H1 (cell line): Measurements from ENCODE around the gene TMEM196. TPM values are rescaled to one million over a fixed set of nuclear protein-coding genes. Genes with fewer than 3 reads are reported as not detected.

Source experiments
- CTCF ChIA-PET: fragments of 300-600 bp; sonication (Branson Sonifier 250); formaldehyde crosslinking; loops from one replicate; lab custom pipeline; 2021; ENCODE audit not compliant: partially characterized antibody; lab: Charles Lee
- POLR2A ChIA-PET: fragments of 300-600 bp; sonication (Branson Sonifier 250); formaldehyde crosslinking; loops from one replicate; lab custom pipeline; 2021; ENCODE audit warnings: inconsistent platforms; ENCODE audit not compliant: partially characterized antibody; lab: Charles Lee
- DNase-seq, 2 experiments: peaks; one replicate each; pipeline versions ENCODE4 v3.0.0 to v3.0.0-alpha.2; 2010 to 2022; ENCODE audit warnings: low spot score in 2 of 2, low read depth in 1 of 2, mixed read lengths in 1 of 2
- FAIRE-seq: peaks from 2 replicates; lab custom pipeline; 2011; peaks lifted over from hg19 to GRCh38; lab: Jason Lieb, UNC
- H2AFZ ChIP-seq: 2 replicates; pipeline ENCODE4 v1.8.1; 2012; ENCODE audit warnings: low read length, inconsistent platforms
- H2AK5ac ChIP-seq: 2 replicates; pipeline ENCODE4 v1.6.1; 2013; ENCODE audit warnings: low read depth, low read length
- H2BK120ac ChIP-seq: replicated peaks from 2 replicates; pipeline ENCODE3; 2013; ENCODE audit warnings: low read depth, low read length, inconsistent platforms
- H2BK12ac ChIP-seq: 2 replicates; pipeline ENCODE4 v1.6.1; 2013; ENCODE audit warnings: low read depth, low read length
- H2BK15ac ChIP-seq: 2 replicates; pipeline ENCODE4 v1.6.1; 2013; ENCODE audit warnings: low read length
- H2BK20ac ChIP-seq: 2 replicates; pipeline ENCODE4 v1.6.1; 2013; ENCODE audit warnings: low read length
- H2BK5ac ChIP-seq: 2 replicates; pipeline ENCODE4 v1.6.1; 2013; ENCODE audit warnings: low read depth, low read length
- H3K14ac ChIP-seq: 2 replicates; pipeline ENCODE4 v1.6.1; 2013; ENCODE audit warnings: inconsistent platforms; ENCODE audit not compliant: insufficient read length
- H3K18ac ChIP-seq: 2 replicates; pipeline ENCODE4 v1.6.1; 2013; ENCODE audit warnings: low read length; ENCODE audit errors: extremely low read depth
- H3K23ac ChIP-seq: 2 replicates; pipeline ENCODE4 v1.6.1; 2013; ENCODE audit warnings: inconsistent platforms; ENCODE audit not compliant: insufficient read length
- H3K23me2 ChIP-seq: 2 replicates; pipeline ENCODE4 v1.6.1; 2013; ENCODE audit warnings: low read depth, low read length
- H3K27ac ChIP-seq: 2 replicates; pipeline ENCODE4 v1.6.1; 2011; ENCODE audit warnings: low read depth, low read length, inconsistent platforms
- H3K27me3 ChIP-seq, 4 experiments: replicated peaks in 1 of 4; 1 replicate in 1 of 4; 2 replicates in 3 of 4; pipeline versions ENCODE4 v1.6.1 to v1.8.1; 2011 to 2013; ENCODE audit warnings: low read length in 3 of 4, mild to moderate bottlenecking in 3 of 4, inconsistent platforms in 2 of 4, mixed read lengths in 2 of 4, moderate library complexity in 1 of 4; ENCODE audit not compliant: control insufficient read depth in 3 of 4, insufficient read depth in 3 of 4; ENCODE audit errors: extremely low read depth in 1 of 4
- H3K36me3 ChIP-seq, 4 experiments: 2 replicates each; pipeline versions ENCODE4 v1.6.1 to v1.8.1; 2011 to 2013; ENCODE audit warnings: mild to moderate bottlenecking in 4 of 4, low read length in 3 of 4, moderate library complexity in 2 of 4, control low read depth in 1 of 4, inconsistent platforms in 1 of 4; ENCODE audit not compliant: insufficient read depth in 4 of 4, control insufficient read depth in 2 of 4
- H3K4ac ChIP-seq: replicated peaks from 2 replicates; pipeline ENCODE3; 2013; ENCODE audit warnings: low read length, low read depth, mixed read lengths, inconsistent platforms; ENCODE audit not compliant: insufficient read length
- H3K4me1 ChIP-seq, 4 experiments: replicated peaks in 1 of 4; 1 replicate in 1 of 4; 2 replicates in 3 of 4; pipeline versions ENCODE4 v1.6.1 to v1.8.1; 2011 to 2013; ENCODE audit warnings: low read length in 3 of 4, inconsistent platforms in 2 of 4, mixed read lengths in 1 of 4; ENCODE audit not compliant: insufficient read depth in 4 of 4, control insufficient read depth in 3 of 4
- H3K4me2 ChIP-seq, 2 experiments: 2 replicates each; pipeline versions ENCODE4 v1.6.1 to v1.8.1; 2011 to 2013; ENCODE audit warnings: low read depth in 2 of 2, low read length in 2 of 2, control low read depth in 1 of 2, inconsistent platforms in 1 of 2, mild to moderate bottlenecking in 1 of 2; ENCODE audit not compliant: insufficient read depth in 1 of 2
- H3K4me3 ChIP-seq, 4 experiments: fragments of 200-600, 300-600 bp in 1 of 4; sonication (generic), shearing (Covaris generic), sonication (Bioruptor Twin) in 1 of 4; 2 replicates each; pipeline versions ENCODE4 v1.5.1 to v1.8.1; 2011 to 2016; ENCODE audit warnings: low read length in 4 of 4, low read depth in 3 of 4, control low read depth in 2 of 4, inconsistent platforms in 2 of 4, mild to moderate bottlenecking in 2 of 4, mixed read lengths in 1 of 4, moderate library complexity in 1 of 4; ENCODE audit not compliant: insufficient read depth in 2 of 4; ENCODE audit errors: extremely low read depth in 1 of 4
- H3K56ac ChIP-seq: replicated peaks from 2 replicates; pipeline ENCODE3; 2013; ENCODE audit warnings: low read depth, mild to moderate bottlenecking, mixed read lengths, low read length, inconsistent platforms; ENCODE audit not compliant: insufficient read length
- H3K79me1 ChIP-seq: 2 replicates; pipeline ENCODE4 v1.6.1; 2013; ENCODE audit warnings: low read depth, low read length, control low read depth
- H3K79me2 ChIP-seq, 2 experiments: 2 replicates each; pipeline versions ENCODE4 v1.6.1 to v1.8.1; 2012 to 2013; ENCODE audit warnings: low read length in 2 of 2, mild to moderate bottlenecking in 2 of 2, inconsistent platforms in 1 of 2; ENCODE audit not compliant: insufficient read depth in 2 of 2, control insufficient read depth in 1 of 2
- H3K9ac ChIP-seq, 4 experiments: replicated peaks in 1 of 4; 1 replicate in 1 of 4; 2 replicates in 3 of 4; pipeline versions ENCODE4 v1.6.1 to v1.8.1; 2011 to 2013; ENCODE audit warnings: low read depth in 3 of 4, low read length in 3 of 4, control low read depth in 2 of 4, mild to moderate bottlenecking in 2 of 4, moderate library complexity in 2 of 4, inconsistent platforms in 1 of 4; ENCODE audit errors: extremely low read depth in 1 of 4
- H3K9me3 ChIP-seq, 2 experiments: 2 replicates each; pipeline versions ENCODE4 v1.6.1 to v1.8.1; 2012 to 2013; ENCODE audit warnings: mild to moderate bottlenecking in 2 of 2, moderate library complexity in 2 of 2, control low read depth in 1 of 2, inconsistent platforms in 1 of 2, low read depth in 1 of 2, low read length in 1 of 2, mixed read lengths in 1 of 2; ENCODE audit not compliant: insufficient read depth in 2 of 2
- H4K20me1 ChIP-seq, 2 experiments: replicated peaks in 1 of 2; 2 replicates each; pipeline versions ENCODE3 to v1.8.1; 2011 to 2013; ENCODE audit warnings: inconsistent platforms in 2 of 2, low read length in 2 of 2, mild to moderate bottlenecking in 1 of 2; ENCODE audit not compliant: insufficient read depth in 2 of 2, control insufficient read depth in 1 of 2
- H4K5ac ChIP-seq: 2 replicates; pipeline ENCODE4 v1.6.1; 2013; ENCODE audit warnings: low read length, low read depth, mixed read lengths, inconsistent platforms; ENCODE audit not compliant: insufficient read length
- H4K8ac ChIP-seq: 2 replicates; pipeline ENCODE4 v1.8.0; 2013; ENCODE audit warnings: mild to moderate bottlenecking, moderate library complexity, low read length, inconsistent platforms; ENCODE audit not compliant: insufficient read depth; ENCODE audit errors: extremely low read depth
- H4K91ac ChIP-seq: replicated peaks from 2 replicates; pipeline ENCODE3; 2013; ENCODE audit warnings: low read length, mixed read lengths, inconsistent platforms; ENCODE audit not compliant: insufficient read length
- WGBS, 2 experiments: shearing (Covaris generic) in 1 of 2; methylation state at CpG; one replicate each; pipeline versions ENCODE4 v1.1.6 to v1.1.7; 2013 to 2015; ENCODE audit warnings: low lambda C conversion rate in 2 of 2, mixed read lengths in 2 of 2, inconsistent platforms in 1 of 2, low coverage in 1 of 2, missing lambda C conversion rate in 1 of 2; ENCODE audit not compliant: insufficient replicate concordance in 2 of 2, insufficient coverage in 1 of 2, insufficient read length in 1 of 2; ENCODE audit errors: extremely low coverage in 1 of 2, missing lambda C conversion rate in 1 of 2; 5-methylcytosine and 5-hydroxymethylcytosine counted together
- polyA plus RNA-seq, 7 experiments: library from polyadenylated mRNA; depleted of rRNA in 3 of 7; stranded (reverse) in 5 of 7; unstranded in 2 of 7; fragments of >200 nt in 5 of 7; fragments of 200-250 nt in 2 of 7; gene quantifications; 1 replicate in 5 of 7; 2 replicates in 1 of 7; 4 replicates in 1 of 7; pipeline versions ENCODE4 v1.2.1 to v1.2.3, GENCODE V29; 2011 to 2013; ENCODE audit warnings: missing spikeins in 2 of 7, mixed read lengths in 2 of 7
- total RNA-seq: library from RNA; stranded (reverse); fragmentation: NEBNext Ultra II Directional; extraction: Animal tissue kit (Norgen Biotek cat#: 25700); gene quantifications from 2 replicates; pipeline ENCODE4 v1.2.1, GENCODE V29; 2021

Gene TMEM196
- total and polyA plus RNA-seq, 2 of the 8 experiments (the other 6 are each of a cell fraction or from before 2014, with no cell fraction given), result 0.06 to 0.07 TPM

GRCh38 chr7:19762631-19763030 lies 10.8 kb downstream of the TMEM196 start:
- Histone ChIP-seq H2AK5ac (no peak overlapping the region), H3K79me1 (no peaks in the 10 kb centered on the region), H3K4me2 (no peak overlapping the region), H2BK20ac (no peak overlapping the region), H4K8ac (no peak overlapping the region), H2BK12ac (no peak overlapping the region), H3K27me3 (no peaks in the 10 kb centered on the region), H3K4me3 (no peak overlapping the region), H3K18ac (no peak overlapping the region), H4K20me1 (no peaks in the 10 kb centered on the region), H3K79me2 (no peaks in the 10 kb centered on the region), H2AFZ (no peak overlapping the region), H3K9ac (no peak overlapping the region), H3K4ac (no peak overlapping the region), H3K27ac (no peak overlapping the region), H2BK120ac (no peak overlapping the region), H3K36me3 (no peaks in the 10 kb centered on the region), H2BK5ac (no peak overlapping the region), H3K23ac (no peak overlapping the region), H4K91ac (no peak overlapping the region), H3K23me2 (no peaks in the 10 kb centered on the region; the same call in 1 of the 2 replicates), H3K9me3 (no peaks in the 10 kb centered on the region), H4K5ac (no peak overlapping the region), H2BK15ac (no peak overlapping the region), H3K4me1 (no peaks in the 10 kb centered on the region), H3K14ac (no peak overlapping the region), H3K56ac (no peak overlapping the region)
- DNase-seq (no peak), FAIRE-seq (no peak)
- 87% methylated on average over 3 of the region's 3 CpGs; no CpG with 5 or more reads in 1 of the 2 experiments for WGBS, 2 experiments
- ChIA-PET CTCF (interaction anchor here (0.7 to 4.1 kb wide), 2 partner anchors 8 to 502 kb away, joined by 4 to 15 read pairs; no protein-coding TSS in a partner anchor), POLR2A (no interaction called here)
